Measurements from ENCODE around the gene DEGS2. TPM values are rescaled to one million over a fixed set of nuclear protein-coding genes. Genes with fewer than 3 reads are reported as not detected.

DEGS2 gene
- total and polyA plus RNA-seq, 2 experiments from 2014 or later = 0.63 to 2.2 TPM

MicroRNAs encoded within 50 kb of the gene (microRNA counts, 767-probe panel; counts per million panel counts)
- microRNA hsa-miR-151b (not detected), microRNA hsa-miR-342-3p (6,675 counts per million, percentile 34 among the panel's probes with 10 or more counts), microRNA hsa-miR-342-5p (not detected)

Small RNA genes lying within 50 kb of the gene (microRNA-seq; reads per million reads assigned to microRNA genes)
- gene MIR151B (1.1 reads per million), gene MIR342 (228 reads per million, percentile 75 among the genes with 10 or more reads in this experiment)

Small RNA genes lying within 50 kb of the gene (small RNA-seq; reads per million reads assigned to genes)
- gene MIR151B (ENCODE audit: low replicate concordance) (0.10 reads per million), gene MIR342 (ENCODE audit: low replicate concordance) (7.4 reads per million, percentile 95 among the genes with 10 or more reads in this experiment)

Other genes with a start within 250 kb of the DEGS2 start
- 43.9 and 50.5 TPM in 2 replicates for gene EVL, start 94.2 kb downstream of the DEGS2 start, total RNA-seq (2014; rRNA removed; shearing (Covaris generic))
- gene EVL, start 94.2 kb downstream of the DEGS2 start, polyA plus RNA-seq (2016; fragmentation: Nextera tagmentation; extraction: Ambion mirVana) = 28.2 and 36.7 TPM in 2 replicates
- gene YY1, start 79.5 kb upstream of the DEGS2 start, total RNA-seq (2014; rRNA removed; shearing (Covaris generic)) = 79.5 and 88.2 TPM in 2 replicates
- 126 and 128 TPM in 2 replicates for gene YY1, start 79.5 kb upstream of the DEGS2 start, polyA plus RNA-seq (2016; fragmentation: Nextera tagmentation; extraction: Ambion mirVana)
- 206 TPM in 2 replicates for gene SLC25A29, start 146.8 kb upstream of the DEGS2 start, total RNA-seq (2014; rRNA removed; shearing (Covaris generic))
- gene SLC25A29, start 146.8 kb upstream of the DEGS2 start, polyA plus RNA-seq (2016; fragmentation: Nextera tagmentation; extraction: Ambion mirVana) = 65.6 and 67.3 TPM in 2 replicates
- not detected in 2 replicates for gene SLC25A47, start 163.7 kb upstream of the DEGS2 start, total RNA-seq (2014; rRNA removed; shearing (Covaris generic))
- gene SLC25A47, start 163.7 kb upstream of the DEGS2 start, polyA plus RNA-seq (2016; fragmentation: Nextera tagmentation; extraction: Ambion mirVana) = not detected in 2 replicates
- 13.1 and 15.9 TPM in 2 replicates for gene WDR25, start 216.8 kb upstream of the DEGS2 start, total RNA-seq (2014; rRNA removed; shearing (Covaris generic))
- 7.8 and 8.5 TPM in 2 replicates for gene WDR25, start 216.8 kb upstream of the DEGS2 start, polyA plus RNA-seq (2016; fragmentation: Nextera tagmentation; extraction: Ambion mirVana)